Neuron (in vitro differentiated cells): ENCODE data around the gene UGCG.
"Not testable (repeated sequence)": the region's sequence is repeated elsewhere in the genome, so short reads cannot be mapped to it uniquely, and the experiment has no call there.

Experiments used
- H2AFZ ChIP-seq: one replicate; pipeline ENCODE4 v1.6.1; 2013; ENCODE audit warnings: low read depth, mild to moderate bottlenecking, inconsistent platforms, low read length, moderate library complexity
- H3K27me3 ChIP-seq: one replicate; pipeline ENCODE4 v1.6.1; 2013; ENCODE audit warnings: low read length; ENCODE audit not compliant: insufficient read depth
- H3K36me3 ChIP-seq: one replicate; pipeline ENCODE4 v1.6.1; 2013; ENCODE audit warnings: low read length; ENCODE audit not compliant: insufficient read depth
- H3K4me1 ChIP-seq: one replicate; pipeline ENCODE4 v1.6.1; 2013; ENCODE audit warnings: low read length; ENCODE audit not compliant: insufficient read depth
- H3K4me3 ChIP-seq: 2 replicates; pipeline ENCODE4 v1.5.1; 2013; ENCODE audit warnings: mild to moderate bottlenecking, low read length, moderate library complexity
- H3K9me3 ChIP-seq: one replicate; pipeline ENCODE4 v1.6.1; 2013; ENCODE audit warnings: low read length

UGCG gene

GRCh38 chr9:111936391-111936790 is 39.8 kb downstream of the UGCG start:
- no peaks in the 10 kb centered on the region for H3K4me1 ChIP-seq

GRCh38 chr9:111937301-111937700 is 40.7 kb downstream of the UGCG start:
- Histone ChIP-seq H3K9me3 (no peaks in the 10 kb centered on the region), H3K36me3 (peaks cover 16% of the 10 kb centered on the region), H2AFZ (no peak overlapping the region), H3K27me3 (no peaks in the 10 kb centered on the region), H3K4me1 (no peaks in the 10 kb centered on the region), H3K4me3 (no peak overlapping the region)

More at GRCh38 chr9:111936391-111936790, 39.8 kb downstream of the UGCG start:
- Histone ChIP-seq H3K9me3 (no peaks in the 10 kb centered on the region), H3K27me3 (no peaks in the 10 kb centered on the region), H3K4me3 (no peak overlapping the region), H3K36me3 (peaks cover 24% of the 10 kb centered on the region), H2AFZ (no peak overlapping the region)

- no peaks in the 10 kb centered on the region for H3K9me3 ChIP-seq
- no peaks in the 10 kb centered on the region for H3K4me1 ChIP-seq
- no peak overlapping the region for H2AFZ ChIP-seq
- H3K4me3 ChIP-seq, result no peak overlapping the region
- no peaks in the 10 kb centered on the region for H3K27me3 ChIP-seq
- H3K36me3 ChIP-seq, result peaks cover 12% of the 10 kb centered on the region
Observed at GRCh38 chr9:111937781-111938426, 41.3 kb downstream of the UGCG start.

- Histone ChIP-seq H3K4me3 (no peak overlapping the region), H3K36me3 (peaks cover 11% of the 10 kb centered on the region), H3K27me3 (no peaks in the 10 kb centered on the region), H3K9me3 (no peaks in the 10 kb centered on the region), H2AFZ (no peak overlapping the region), H3K4me1 (no peaks in the 10 kb centered on the region)
Observed at GRCh38 chr9:111938427-111938800, 41.8 kb downstream of the UGCG start.

- no peaks in the 10 kb centered on the region for H3K9me3 ChIP-seq
- no peaks in the 10 kb centered on the region for H3K27me3 ChIP-seq
- H2AFZ ChIP-seq, result no peak overlapping the region
- no peaks in the 10 kb centered on the region for H3K4me1 ChIP-seq
- H3K4me3 ChIP-seq, result no peak overlapping the region
- H3K36me3 ChIP-seq, result peaks cover 8% of the 10 kb centered on the region
Observed at GRCh38 chr9:111939322-111939721, 42.7 kb downstream of the UGCG start.

GRCh38 chr9:111940697-111941096 is 44.1 kb downstream of the UGCG start:
- Histone ChIP-seq H3K4me1 (no peaks in the 10 kb centered on the region), H3K4me3 (no peak overlapping the region), H3K27me3 (no peaks in the 10 kb centered on the region), H3K36me3 (no peaks in the 10 kb centered on the region), H2AFZ (no peak overlapping the region), H3K9me3 (no peaks in the 10 kb centered on the region)

- Histone ChIP-seq H2AFZ (no peak overlapping the region), H3K9me3 (no peaks in the 10 kb centered on the region), H3K4me3 (no peak overlapping the region), H3K4me1 (no peaks in the 10 kb centered on the region), H3K36me3 (no peaks in the 10 kb centered on the region), H3K27me3 (no peaks in the 10 kb centered on the region)
Observed at GRCh38 chr9:111943200-111943599, 46.6 kb downstream of the UGCG start.

- Histone ChIP-seq H2AFZ (no peak overlapping the region), H3K36me3 (no peaks in the 10 kb centered on the region), H3K4me3 (no peak overlapping the region), H3K9me3 (no peaks in the 10 kb centered on the region), H3K27me3 (no peaks in the 10 kb centered on the region), H3K4me1 (no peaks in the 10 kb centered on the region)
Observed at GRCh38 chr9:111943746-111944145, 47.1 kb downstream of the UGCG start.

GRCh38 chr9:111944241-111944866 is 47.7 kb downstream of the UGCG start:
- Histone ChIP-seq H3K4me1 (no peaks in the 10 kb centered on the region), H3K9me3 (no peaks in the 10 kb centered on the region), H3K27me3 (no peaks in the 10 kb centered on the region), H2AFZ (no peak overlapping the region), H3K36me3 (no peaks in the 10 kb centered on the region), H3K4me3 (no peak overlapping the region)

- no peaks in the 10 kb centered on the region for H3K27me3 ChIP-seq
- H3K36me3 ChIP-seq, result no peaks in the 10 kb centered on the region
- H3K4me3 ChIP-seq, result no peak overlapping the region
- H3K4me1 ChIP-seq, result no peaks in the 10 kb centered on the region
- no peaks in the 10 kb centered on the region for H3K9me3 ChIP-seq
- no peak overlapping the region for H2AFZ ChIP-seq
Observed at GRCh38 chr9:111945216-111945615, 48.6 kb downstream of the UGCG start.

- H2AFZ ChIP-seq, H3K4me1 ChIP-seq, H3K27me3 ChIP-seq, H3K36me3 ChIP-seq, H3K4me3 ChIP-seq, H3K9me3 ChIP-seq: not testable (repeated sequence)
Observed at GRCh38 chr9:111948109-111948508, 51.5 kb downstream of the UGCG start.

GRCh38 chr9:111948951-111949350 is 52.3 kb downstream of the UGCG start:
- no peaks in the 10 kb centered on the region for H3K36me3 ChIP-seq
- no peaks in the 10 kb centered on the region for H3K9me3 ChIP-seq
- no peaks in the 10 kb centered on the region for H3K27me3 ChIP-seq
- no peak overlapping the region for H2AFZ ChIP-seq
- no peak overlapping the region for H3K4me3 ChIP-seq
- H3K4me1 ChIP-seq, result no peaks in the 10 kb centered on the region

- Histone ChIP-seq H3K9me3 (no peaks in the 10 kb centered on the region), H3K27me3 (no peaks in the 10 kb centered on the region), H3K36me3 (no peaks in the 10 kb centered on the region), H2AFZ (no peak overlapping the region), H3K4me1 (no peaks in the 10 kb centered on the region), H3K4me3 (no peak overlapping the region)
Observed at GRCh38 chr9:111949919-111950318, 53.3 kb downstream of the UGCG start.

GRCh38 chr9:111952559-111952958 is 55.9 kb downstream of the UGCG start:
- Histone ChIP-seq H3K36me3 (no peaks in the 10 kb centered on the region), H3K9me3 (no peaks in the 10 kb centered on the region), H3K4me1 (no peaks in the 10 kb centered on the region), H3K27me3 (no peaks in the 10 kb centered on the region), H2AFZ (no peak overlapping the region), H3K4me3 (no peak overlapping the region)
